HCT116 (cell line): ENCODE measurements around the gene RCL1. TPM values are rescaled to one million over a fixed set of nuclear protein-coding genes. Genes with fewer than 3 reads are reported as not detected.

Experiments used
- ELF1 ChIP-seq: IDR thresholded peaks from 2 replicates; pipeline ENCODE4 v1.6.1; 2012; ENCODE audit warnings: low read depth, borderline replicate concordance
- EZH2 ChIP-seq: fragments of 200-600 bp; sonication (generic); IDR thresholded peaks from 2 replicates; pipeline ENCODE4 v1.6.1; 2017; ENCODE audit warnings: antibody characterized with exemption, mixed run types
- RAD21 ChIP-seq: IDR thresholded peaks from 2 replicates; pipeline ENCODE4 v1.6.1; 2012; ENCODE audit warnings: low read depth, mild to moderate bottlenecking
- SP1 ChIP-seq: IDR thresholded peaks from 2 replicates; pipeline ENCODE4 v1.6.1; 2012; ENCODE audit warnings: low read depth
- YY1 ChIP-seq: IDR thresholded peaks from 2 replicates; pipeline ENCODE4 v1.6.1; 2011; ENCODE audit warnings: low read length, low read depth, moderate library complexity, mild to moderate bottlenecking; ENCODE audit not compliant: insufficient replicate concordance; ENCODE audit errors: extremely low read depth
- microRNA-seq: library from miRNA; unstranded; fragments of <30 nt; microRNA quantifications from one replicate; pipeline ENCODE4, GENCODE V29; 2016; ENCODE audit warnings: borderline number of aligned reads
- total RNA-seq: library from RNA; stranded (reverse); gene quantifications from one replicate; pipeline ENCODE4 v1.2.1, GENCODE V29; 2021; ENCODE audit not compliant: unreplicated experiment
- TF ChIP-seq, protein P1 (sequence below): IDR thresholded peaks from 2 replicates; pipeline ENCODE4 v1.6.1; 2012
- TF ChIP-seq, protein P2 (sequence below), 3 experiments: fragments of 200-600 bp in 1 of 3; sonication (generic) in 1 of 3; IDR thresholded peaks in 2 of 3; conservative IDR thresholded peaks in 1 of 3; 2 replicates each; pipeline ENCODE4 v1.5.1; 2012 to 2017; ENCODE audit warnings: low read depth in 2 of 3, low read length in 2 of 3, antibody characterized with exemption in 1 of 3, borderline replicate concordance in 1 of 3, control low read depth in 1 of 3, mild to moderate bottlenecking in 1 of 3, mixed read lengths in 1 of 3, mixed run types in 1 of 3, moderate library complexity in 1 of 3; ENCODE audit not compliant: insufficient read depth in 1 of 3

The RCL1 gene
- total RNA-seq, 1 experiment from 2014 or later: 29.9 TPM

DNA sequence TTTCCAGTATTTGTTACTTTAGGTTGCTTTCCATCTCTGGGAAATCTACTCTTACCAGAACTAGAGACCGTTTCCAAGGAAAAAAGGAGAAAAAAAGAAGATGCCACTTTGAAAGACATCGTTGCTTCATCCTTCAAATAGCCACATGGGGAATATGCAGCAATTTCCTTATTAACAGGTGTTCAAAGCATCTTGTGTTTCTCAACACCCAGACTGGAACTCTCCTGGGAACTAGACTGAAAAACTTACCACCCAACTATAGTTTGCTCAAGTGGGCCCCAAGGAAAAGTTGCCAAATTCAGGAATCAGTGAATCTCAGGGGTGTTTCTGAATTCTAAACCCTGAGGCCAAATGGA is 112.4 kb downstream of the RCL1 start (continued):
- TF ChIP-seq SP1 (no peak), EZH2 (no peak), ELF1 (no peak), RAD21 (no peak), YY1 (no peak)
- TF ChIP-seq, protein P1, sequence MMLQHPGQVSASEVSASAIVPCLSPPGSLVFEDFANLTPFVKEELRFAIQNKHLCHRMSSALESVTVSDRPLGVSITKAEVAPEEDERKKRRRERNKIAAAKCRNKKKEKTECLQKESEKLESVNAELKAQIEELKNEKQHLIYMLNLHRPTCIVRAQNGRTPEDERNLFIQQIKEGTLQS: no peak
- TF ChIP-seq, protein P2, sequence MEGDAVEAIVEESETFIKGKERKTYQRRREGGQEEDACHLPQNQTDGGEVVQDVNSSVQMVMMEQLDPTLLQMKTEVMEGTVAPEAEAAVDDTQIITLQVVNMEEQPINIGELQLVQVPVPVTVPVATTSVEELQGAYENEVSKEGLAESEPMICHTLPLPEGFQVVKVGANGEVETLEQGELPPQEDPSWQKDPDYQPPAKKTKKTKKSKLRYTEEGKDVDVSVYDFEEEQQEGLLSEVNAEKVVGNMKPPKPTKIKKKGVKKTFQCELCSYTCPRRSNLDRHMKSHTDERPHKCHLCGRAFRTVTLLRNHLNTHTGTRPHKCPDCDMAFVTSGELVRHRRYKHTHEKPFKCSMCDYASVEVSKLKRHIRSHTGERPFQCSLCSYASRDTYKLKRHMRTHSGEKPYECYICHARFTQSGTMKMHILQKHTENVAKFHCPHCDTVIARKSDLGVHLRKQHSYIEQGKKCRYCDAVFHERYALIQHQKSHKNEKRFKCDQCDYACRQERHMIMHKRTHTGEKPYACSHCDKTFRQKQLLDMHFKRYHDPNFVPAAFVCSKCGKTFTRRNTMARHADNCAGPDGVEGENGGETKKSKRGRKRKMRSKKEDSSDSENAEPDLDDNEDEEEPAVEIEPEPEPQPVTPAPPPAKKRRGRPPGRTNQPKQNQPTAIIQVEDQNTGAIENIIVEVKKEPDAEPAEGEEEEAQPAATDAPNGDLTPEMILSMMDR (IDR thresholded peaks at IDR 0.05 in 2 of 3, conservative IDR thresholded peaks at IDR 0.05 in 1 of 3; ENCODE audit: borderline replicate concordance in 1 of 3, insufficient read depth in 1 of 3, low read depth in 2 of 3, low read length in 2 of 3): no peak

Small RNA genes lying within 50 kb of the gene (microRNA-seq; reads per million reads assigned to microRNA genes)
- gene MIR101-2: 72.5 reads per million, percentile 58 among the genes with 10 or more reads in this experiment

Other genes with a start within 250 kb of the RCL1 start
- 5.0 TPM for gene PLPP6, start 130.7 kb upstream of the RCL1 start, total RNA-seq
- 0.57 TPM for gene SPATA6L, start 126.5 kb upstream of the RCL1 start, total RNA-seq
- gene CDC37L1, start 113.4 kb upstream of the RCL1 start, total RNA-seq: 18.1 TPM
- 43.0 TPM for gene AK3, start 51.7 kb upstream of the RCL1 start, total RNA-seq
- gene JAK2, start 192.3 kb downstream of the RCL1 start, total RNA-seq: 4.6 TPM